Hindlimb muscle (tissue), 1 donor: ENCODE results near the gene MARCHF9. TPM values are rescaled to one million over a fixed set of nuclear protein-coding genes. Genes with fewer than 3 reads are reported as not detected.

Source experiments
- DNase-seq: peaks from one replicate; pipeline ENCODE4 v3.0.0-alpha.2; 2013
- polyA plus RNA-seq: library from polyadenylated mRNA; unstranded; fragments of 120-200 nt; gene quantifications from one replicate; pipeline ENCODE4 v1.2.1, GENCODE V29; 2013; ENCODE audit not compliant: insufficient read length

MARCHF9 gene
- polyA plus RNA-seq, 1 donor, result 9.6 TPM

GRCh38 chr12:57724003-57724935 lies 30.6 kb upstream of the MARCHF9 start:
- no peak for DNase-seq

GRCh38 chr12:57724936-57725740 lies 29.8 kb upstream of the MARCHF9 start:
- no peak for DNase-seq

GRCh38 chr12:57725851-57726150 lies 29.1 kb upstream of the MARCHF9 start:
- DNase-seq, result no peak

GRCh38 chr12:57726151-57726883 lies 28.6 kb upstream of the MARCHF9 start:
- DNase-seq, result peak; percentile 74

GRCh38 chr12:57726884-57727757 lies 27.8 kb upstream of the MARCHF9 start:
- no peak for DNase-seq

- no peak for DNase-seq
These were observed 27.0 kb upstream of the MARCHF9 start for GRCh38 chr12:57727758-57728395.

GRCh38 chr12:57729321-57729844 lies 25.5 kb upstream of the MARCHF9 start:
- DNase-seq, result no peak

GRCh38 chr12:57730336-57731067 lies 24.4 kb upstream of the MARCHF9 start:
- DNase-seq, result no peak

GRCh38 chr12:57731411-57732080 lies 23.4 kb upstream of the MARCHF9 start:
- DNase-seq, result no peak

- DNase-seq, result no peak
These were observed 22.6 kb upstream of the MARCHF9 start for GRCh38 chr12:57732270-57732669.

GRCh38 chr12:57732726-57733593 lies 21.9 kb upstream of the MARCHF9 start:
- no peak for DNase-seq

GRCh38 chr12:57733928-57734327 lies 21.0 kb upstream of the MARCHF9 start:
- no peak for DNase-seq

GRCh38 chr12:57734591-57734990 lies 20.3 kb upstream of the MARCHF9 start:
- DNase-seq, result no peak

GRCh38 chr12:57735198-57735855 lies 19.6 kb upstream of the MARCHF9 start:
- no peak for DNase-seq

GRCh38 chr12:57735952-57736740 lies 18.8 kb upstream of the MARCHF9 start:
- DNase-seq, result no peak

GRCh38 chr12:57736741-57737466 lies 18.0 kb upstream of the MARCHF9 start:
- DNase-seq, result no peak
